Measurements from ENCODE around the gene BCL11B.

The BCL11B gene

DNA sequence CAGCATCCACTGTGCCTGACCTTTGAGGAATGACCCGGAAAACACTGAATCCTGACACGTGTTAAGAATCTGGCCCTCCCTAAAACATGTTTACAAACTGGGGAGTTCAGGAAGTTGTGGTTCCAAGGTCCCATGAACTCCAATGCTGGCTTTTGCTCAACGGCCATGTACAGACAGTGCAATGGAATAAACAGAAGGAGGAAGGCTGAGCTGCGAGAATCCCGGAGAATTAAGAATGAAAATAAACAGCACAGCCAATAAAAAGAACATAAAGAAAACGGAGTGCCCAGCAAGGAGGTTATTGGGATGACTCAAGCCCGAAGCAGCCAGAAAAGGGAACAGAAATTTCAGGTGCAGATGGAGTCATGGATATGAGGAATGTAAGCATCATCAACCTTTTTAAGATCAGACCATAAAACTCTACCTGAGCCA is 32.3 kb downstream of the BCL11B start:
- no peak for DNase-seq
- TF ChIP-seq POLR2A (IDR thresholded peaks at IDR 0.05; ENCODE audit: low read length), result no peak
- TF ChIP-seq GATA1 (IDR thresholded peaks at IDR 0.05; ENCODE audit: low read depth, low read length), result no peak

DNA sequence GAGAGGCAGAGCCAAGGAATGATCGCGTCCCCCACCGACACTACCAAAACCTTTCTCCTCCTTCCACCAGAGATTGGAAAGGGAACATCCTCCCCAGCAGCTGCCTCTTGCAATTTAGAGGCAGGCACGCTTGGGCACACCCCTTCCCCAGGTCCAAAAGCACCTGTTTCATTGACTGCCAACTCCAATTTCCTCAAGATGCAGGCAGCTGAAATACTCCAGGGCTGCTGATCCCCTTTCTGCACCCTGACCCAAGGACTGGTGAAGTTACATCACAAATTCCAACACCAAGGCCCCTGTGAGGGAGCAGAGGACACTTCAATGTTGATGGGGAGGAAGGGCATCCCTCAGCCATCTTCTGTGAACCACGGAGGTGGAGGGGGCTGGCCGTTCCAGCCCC is 33.8 kb downstream of the BCL11B start:
- no peak for DNase-seq
- TF ChIP-seq POLR2A (IDR thresholded peaks at IDR 0.05; ENCODE audit: low read length) (no peak), GATA1 (IDR thresholded peaks at IDR 0.05; ENCODE audit: low read depth, low read length) (no peak)

DNA sequence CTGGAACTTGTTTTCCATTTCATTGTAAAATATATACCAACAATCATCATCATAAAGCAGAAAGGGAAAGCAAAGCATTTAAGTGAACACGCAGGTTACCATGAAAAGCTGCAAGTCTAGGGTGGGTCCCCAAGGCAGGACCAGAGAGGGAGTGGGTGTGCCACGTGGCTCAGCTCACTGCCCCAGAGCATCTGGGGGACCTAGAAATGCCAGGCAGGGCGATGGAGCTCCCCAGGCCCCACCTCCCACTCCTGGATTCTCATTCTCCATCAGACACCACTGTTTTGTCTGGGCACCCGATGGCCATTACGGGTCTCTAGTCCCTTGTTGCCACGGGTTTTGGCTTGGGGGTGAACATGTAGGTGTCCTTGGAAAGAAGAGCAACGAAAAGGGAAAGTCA is 34.7 kb downstream of the BCL11B start:
- TF ChIP-seq POLR2A (IDR thresholded peaks at IDR 0.05; ENCODE audit: low read length) (no peak), GATA1 (IDR thresholded peaks at IDR 0.05; ENCODE audit: low read depth, low read length) (no peak)
- DNase-seq, result no peak

DNA sequence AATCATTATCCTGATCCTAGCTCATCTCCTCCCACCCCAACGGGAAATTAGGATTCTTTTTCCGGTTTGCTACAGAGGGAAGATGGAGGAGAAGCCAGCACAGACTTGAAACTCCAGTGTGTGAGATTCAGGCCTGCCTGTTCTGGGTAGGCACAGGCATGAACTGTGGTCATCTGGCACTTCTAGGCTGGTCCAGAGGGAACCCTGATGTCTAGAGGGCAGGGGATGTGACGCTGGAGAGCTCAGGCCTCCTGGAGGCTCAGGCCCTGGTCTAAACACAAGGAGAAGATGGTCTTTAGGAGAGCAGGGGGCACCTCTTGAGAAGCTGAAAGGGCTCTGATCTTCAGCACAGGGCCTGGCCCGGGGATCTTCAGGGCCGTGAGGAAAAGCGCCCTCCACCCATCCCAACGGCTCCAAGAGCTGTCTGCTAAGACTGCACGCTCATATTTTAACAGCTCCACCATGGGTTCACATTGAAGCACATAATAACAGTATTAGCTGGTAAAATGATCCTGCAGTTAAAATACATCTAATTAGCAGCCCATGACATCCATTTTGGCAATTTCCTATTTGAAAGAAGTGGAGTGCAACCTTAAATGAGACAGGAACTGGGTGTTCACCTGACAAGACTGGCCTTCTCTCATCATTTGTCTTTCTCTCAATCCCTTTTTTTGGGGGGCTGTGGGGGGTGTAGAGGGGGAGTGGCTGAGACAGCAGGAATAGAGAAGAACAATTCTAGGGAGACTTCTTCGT is 35.4 kb downstream of the BCL11B start:
- DNase-seq, result no peak
- no peak for TF ChIP-seq GATA1 (IDR thresholded peaks at IDR 0.05; ENCODE audit: low read depth, low read length)
- TF ChIP-seq POLR2A (IDR thresholded peaks at IDR 0.05; ENCODE audit: low read length), result no peak

DNA sequence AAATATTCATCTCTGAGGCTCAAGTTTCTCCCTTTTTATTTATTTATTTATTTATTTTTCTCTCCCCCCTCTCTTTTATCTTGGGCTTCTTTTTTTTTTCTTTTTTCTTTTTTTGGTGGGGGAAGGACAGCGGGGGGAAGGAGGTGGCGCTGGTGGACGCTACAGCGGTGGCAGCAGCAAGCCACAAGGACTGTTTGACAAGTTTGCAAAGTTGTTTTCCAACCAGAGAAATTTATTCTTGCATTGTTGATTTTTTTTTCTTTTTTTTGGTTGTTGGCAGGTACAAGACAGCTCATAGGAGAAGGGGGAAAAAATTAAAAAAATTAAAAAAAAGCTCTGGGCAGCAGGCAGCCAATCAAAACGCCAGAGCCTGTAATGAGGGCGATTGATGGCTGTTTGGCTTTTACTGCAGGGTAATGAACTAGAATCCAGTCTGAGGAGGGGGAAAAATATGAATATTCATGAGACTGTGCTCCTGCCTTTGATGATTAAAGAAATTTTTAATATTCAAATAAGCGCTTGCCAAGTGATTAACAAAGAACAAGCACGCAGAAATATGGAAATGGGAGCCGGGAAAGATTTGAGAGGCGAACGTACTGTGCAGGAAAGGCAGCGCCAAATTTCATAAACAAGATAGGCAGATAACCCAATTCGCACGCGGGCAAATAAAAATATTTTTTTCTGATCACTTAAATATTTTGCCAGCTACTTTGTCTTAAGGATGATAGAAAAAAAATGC is 36.2 kb downstream of the BCL11B start:
- no peak for DNase-seq
- TF ChIP-seq GATA1 (IDR thresholded peaks at IDR 0.05; ENCODE audit: low read depth, low read length) (no peak), POLR2A (IDR thresholded peaks at IDR 0.05; ENCODE audit: low read length) (no peak)

DNA sequence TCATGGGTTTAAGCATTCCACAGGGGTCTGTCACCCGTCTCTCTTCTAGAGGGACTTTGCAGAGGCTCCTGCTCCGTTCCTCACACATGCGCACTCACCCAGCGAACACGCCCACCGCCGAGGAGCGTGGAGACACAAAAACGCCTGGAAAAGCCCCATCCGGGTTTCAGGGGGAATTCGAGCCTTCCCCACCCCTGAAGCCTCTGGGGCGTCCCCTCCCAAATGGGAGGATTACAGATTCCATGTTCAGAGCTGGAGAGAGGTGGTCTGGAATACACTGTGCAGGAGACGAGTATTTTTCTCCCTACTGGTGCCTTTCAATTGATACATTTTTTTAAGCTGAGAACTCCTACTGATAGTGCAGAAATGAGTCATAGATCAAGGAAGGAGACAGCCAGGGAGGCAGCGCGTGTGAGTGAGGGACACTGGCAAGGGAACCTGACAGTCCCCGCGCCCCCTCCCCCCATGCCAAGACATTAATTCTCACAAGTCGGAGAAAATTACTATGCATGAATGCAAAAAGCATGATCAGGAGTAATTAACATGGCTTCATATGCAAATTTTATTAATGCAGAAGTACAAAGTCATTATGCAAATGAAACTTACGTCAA is 36.9 kb downstream of the BCL11B start:
- no peak for TF ChIP-seq POLR2A (IDR thresholded peaks at IDR 0.05; ENCODE audit: low read length)
- no peak for TF ChIP-seq GATA1 (IDR thresholded peaks at IDR 0.05; ENCODE audit: low read depth, low read length)
- DNase-seq, result no peak

DNA sequence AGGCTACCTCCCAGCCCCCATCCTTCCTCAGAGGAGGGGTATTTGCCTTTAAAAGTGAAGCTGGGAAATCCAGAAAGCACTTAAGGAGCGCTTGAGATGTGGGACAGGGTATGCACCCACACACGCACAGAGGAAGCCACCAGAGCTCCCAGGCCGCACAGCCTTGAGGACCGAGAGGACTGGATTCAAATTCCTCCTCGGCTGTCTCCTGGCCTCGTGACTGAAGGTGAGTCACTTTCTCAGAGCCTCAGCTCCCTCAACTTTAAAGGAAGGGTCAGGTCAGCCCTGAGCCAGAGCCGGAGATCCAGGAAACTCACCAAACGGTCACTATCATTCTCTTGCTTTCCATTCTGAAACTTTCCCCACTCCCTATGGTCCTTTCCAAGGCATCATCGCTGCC is 37.6 kb downstream of the BCL11B start:
- TF ChIP-seq GATA1 (IDR thresholded peaks at IDR 0.05; ENCODE audit: low read depth, low read length) (no peak), POLR2A (IDR thresholded peaks at IDR 0.05; ENCODE audit: low read length) (no peak)
- DNase-seq, result no peak

DNA sequence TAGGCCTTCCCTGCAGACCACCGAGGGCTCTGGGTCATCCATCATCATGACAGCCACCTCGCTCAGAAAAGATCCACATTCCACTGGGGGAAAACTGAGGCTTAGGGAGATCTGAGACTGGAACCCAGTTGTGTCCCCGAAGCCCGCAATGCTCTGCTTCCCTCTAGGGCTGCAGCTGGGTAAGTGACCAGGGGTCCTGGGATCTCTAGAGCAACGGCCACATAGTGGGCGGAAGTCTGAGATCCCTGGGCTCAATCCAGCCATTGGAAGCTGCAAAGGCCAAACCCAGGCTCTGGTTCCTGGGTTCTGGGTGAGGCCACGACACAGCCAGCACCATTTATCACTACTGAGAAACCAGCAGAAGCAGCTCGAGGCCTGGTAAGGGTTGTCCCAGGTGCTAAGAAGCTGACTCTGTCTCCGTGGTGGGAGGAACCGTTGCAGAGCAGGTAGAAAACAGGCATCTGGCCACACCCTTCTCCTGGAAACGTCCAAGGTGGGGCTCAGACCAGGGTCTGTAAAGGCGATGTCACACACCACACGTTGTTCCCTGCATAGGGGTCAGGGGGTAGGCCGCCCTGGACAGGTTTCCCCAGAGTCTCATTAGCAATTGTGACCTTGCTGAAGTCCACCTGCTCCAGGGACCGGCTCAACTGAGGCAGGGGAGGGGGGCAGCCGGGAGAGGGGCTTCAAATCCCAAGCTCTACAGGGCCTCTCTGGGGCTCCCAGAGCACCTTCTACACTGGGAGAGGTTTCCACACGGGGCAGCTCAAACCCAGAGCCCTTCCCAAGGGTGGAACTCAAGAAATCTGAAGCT is 38.6 kb downstream of the BCL11B start:
- DNase-seq, result no peak
- TF ChIP-seq GATA1 (IDR thresholded peaks at IDR 0.05; ENCODE audit: low read depth, low read length) (no peak), POLR2A (IDR thresholded peaks at IDR 0.05; ENCODE audit: low read length) (no peak)

DNA sequence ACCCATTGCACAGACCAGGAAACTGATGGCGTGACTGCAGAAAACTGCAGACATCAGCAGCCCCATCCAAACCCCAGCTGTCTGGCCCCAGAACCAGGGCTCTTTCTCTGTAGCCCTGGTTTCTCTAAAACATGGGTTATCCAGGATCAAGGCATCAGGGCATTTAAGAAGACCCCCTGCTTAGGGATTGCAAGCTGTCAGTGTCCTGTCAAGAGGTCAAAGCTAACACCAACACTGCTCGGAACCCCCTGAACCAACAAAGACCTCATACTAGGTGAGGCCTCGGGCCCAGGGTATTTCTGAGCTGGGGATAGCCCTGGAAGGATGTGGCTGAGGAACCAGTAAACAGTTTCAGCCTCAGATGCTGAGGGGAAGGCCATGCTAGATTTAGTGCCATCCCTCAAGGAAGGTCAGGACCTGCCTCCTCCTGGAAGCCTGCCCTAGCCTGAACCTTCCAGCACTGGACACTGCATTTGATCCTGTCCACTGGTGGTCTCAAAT is 39.2 kb downstream of the BCL11B start:
- TF ChIP-seq GATA1 (IDR thresholded peaks at IDR 0.05; ENCODE audit: low read depth, low read length) (no peak), POLR2A (IDR thresholded peaks at IDR 0.05; ENCODE audit: low read length) (no peak)
- no peak for DNase-seq

DNA sequence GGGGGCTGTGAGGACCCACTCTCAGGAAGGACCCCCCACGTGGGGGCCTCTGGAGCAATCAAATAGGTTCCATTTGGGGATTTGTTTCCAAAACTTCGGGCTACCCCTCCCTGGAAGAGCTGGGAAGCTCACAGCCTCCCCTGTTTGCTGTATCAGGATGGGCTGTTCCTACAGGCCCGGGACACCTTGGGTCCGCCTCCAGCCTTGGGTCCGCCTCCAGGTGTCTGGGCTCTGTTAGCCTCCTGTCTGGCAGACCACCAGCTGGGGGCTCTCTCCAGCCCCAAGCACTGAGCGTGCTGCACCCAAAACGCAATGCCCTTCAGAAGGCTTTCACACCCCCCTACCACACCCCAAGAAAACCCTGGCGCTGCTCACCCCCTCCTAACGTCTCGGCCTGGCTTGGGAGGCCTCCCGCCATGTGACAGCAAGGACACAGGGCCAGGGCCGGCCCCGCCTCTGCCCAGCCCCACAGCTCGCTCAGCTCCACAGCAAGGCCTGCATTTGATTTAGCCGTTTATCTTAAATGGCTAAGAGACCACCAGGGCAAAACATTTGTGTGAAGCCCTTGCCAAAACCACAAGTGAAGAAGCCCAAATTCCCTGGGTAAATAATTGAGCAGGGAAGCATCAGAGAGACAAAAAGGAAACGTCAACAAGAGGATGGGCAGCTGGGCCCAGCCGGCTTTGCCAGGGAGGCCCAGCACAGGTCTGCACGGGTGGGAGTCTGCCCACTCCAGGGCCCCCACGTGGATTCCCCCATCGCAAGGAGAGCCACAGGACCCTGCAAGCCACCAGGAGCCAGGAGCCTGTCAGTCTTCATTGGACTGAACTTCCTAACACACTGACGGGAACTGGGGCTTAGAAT is 39.9 kb downstream of the BCL11B start:
- TF ChIP-seq POLR2A (IDR thresholded peaks at IDR 0.05; ENCODE audit: low read length) (no peak), GATA1 (IDR thresholded peaks at IDR 0.05; ENCODE audit: low read depth, low read length) (no peak)
- no peak for DNase-seq

DNA sequence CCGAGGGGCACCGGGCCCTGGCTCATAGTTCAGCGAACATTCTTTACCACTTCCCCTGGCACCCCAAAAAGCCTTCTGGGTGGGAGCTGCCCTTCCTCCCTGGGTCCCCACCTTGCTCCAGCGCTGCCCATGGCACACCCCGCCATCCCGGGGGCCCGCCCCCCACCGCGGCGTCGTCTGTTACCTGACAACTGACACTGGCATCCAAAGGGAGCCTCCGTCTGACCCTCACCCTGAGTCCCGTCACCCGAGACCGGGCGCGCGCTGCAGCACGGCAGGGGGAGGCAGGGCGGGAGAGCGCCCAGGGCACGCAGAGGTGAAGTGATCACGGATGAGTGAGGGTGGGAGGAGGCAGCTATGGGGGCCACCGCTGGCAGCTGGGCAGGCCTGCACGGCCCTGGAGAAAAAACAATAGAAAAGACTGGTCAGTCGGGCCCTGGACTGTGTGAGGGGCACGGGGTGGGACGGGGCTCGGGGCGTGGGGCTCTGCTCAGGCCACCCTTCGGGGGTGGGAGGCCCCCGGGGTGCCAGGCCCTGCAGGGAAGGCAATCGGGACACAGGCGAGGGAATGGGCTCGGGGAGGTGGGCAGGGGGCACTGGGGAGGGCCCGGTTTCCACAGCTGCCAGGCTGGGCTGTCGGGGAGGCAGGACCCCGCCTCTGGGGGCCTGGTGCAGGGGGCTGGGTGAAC is 40.7 kb downstream of the BCL11B start:
- TF ChIP-seq GATA1 (IDR thresholded peaks at IDR 0.05; ENCODE audit: low read depth, low read length) (no peak), POLR2A (IDR thresholded peaks at IDR 0.05; ENCODE audit: low read length) (no peak)
- DNase-seq, result no peak

Data from erythroblast (primary cell).